Measurements from ENCODE around the gene AVL9.
"Not testable (repeated sequence)": the region's sequence is repeated elsewhere in the genome, so short reads cannot be mapped to it uniquely, and the experiment has no call there.

Gene AVL9

DNA sequence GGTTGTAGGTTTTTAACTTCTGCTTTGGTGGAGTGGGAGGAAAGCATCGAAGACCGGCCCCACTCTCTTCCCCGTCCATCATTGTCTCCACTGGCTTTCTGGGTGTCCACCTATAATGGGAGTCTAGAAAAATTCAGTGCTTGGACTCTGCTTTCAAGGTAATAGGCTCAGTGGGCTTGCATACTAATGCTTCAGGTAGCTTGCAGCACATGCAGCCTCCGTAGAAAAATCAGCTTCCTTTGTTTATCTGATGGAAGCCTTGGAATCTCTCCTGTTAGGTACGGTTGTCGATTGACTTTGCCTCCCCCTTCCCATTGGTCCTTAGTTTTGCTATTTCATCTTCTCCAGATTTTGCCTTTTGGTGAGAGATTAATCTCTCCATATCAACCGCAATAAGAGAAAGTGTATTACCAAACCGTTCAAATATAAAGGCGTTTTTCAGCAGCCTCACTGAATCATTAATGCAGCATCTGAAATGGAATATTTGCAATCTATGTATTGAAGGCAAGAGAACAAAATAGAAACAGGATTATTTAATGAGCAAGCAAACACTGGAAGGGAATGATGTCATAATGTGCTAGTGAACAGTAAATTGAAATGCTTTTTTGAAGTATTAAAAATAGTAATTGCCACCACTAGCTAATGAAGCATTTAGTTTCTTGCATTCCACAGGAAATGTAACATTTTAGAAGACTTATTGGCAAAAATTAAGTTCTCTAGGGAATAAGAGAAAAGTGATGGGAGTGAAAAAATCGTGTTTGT lies 944 bp downstream of the AVL9 start:
- no peak for DNase-seq

DNA sequence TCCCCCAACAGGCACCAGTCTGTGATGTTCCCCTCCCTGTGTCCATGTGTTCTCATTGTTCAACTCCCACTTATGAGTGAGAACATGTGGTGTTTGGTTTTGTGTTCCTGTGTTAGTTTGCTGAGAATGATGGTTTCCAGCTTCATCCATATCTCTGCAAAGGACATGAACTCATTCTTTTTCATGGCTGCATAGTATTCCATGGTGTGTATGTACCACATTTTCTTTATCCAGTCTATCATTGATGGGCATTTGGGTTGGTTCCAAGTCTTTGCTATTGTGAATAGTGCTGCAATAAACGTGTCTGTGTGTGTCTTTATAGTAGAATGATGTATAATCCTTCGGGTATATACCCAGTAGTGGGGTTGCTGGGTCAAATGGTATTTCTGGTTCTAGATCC lies 4.5 kb downstream of the AVL9 start:
- not testable (repeated sequence) for DNase-seq

DNA sequence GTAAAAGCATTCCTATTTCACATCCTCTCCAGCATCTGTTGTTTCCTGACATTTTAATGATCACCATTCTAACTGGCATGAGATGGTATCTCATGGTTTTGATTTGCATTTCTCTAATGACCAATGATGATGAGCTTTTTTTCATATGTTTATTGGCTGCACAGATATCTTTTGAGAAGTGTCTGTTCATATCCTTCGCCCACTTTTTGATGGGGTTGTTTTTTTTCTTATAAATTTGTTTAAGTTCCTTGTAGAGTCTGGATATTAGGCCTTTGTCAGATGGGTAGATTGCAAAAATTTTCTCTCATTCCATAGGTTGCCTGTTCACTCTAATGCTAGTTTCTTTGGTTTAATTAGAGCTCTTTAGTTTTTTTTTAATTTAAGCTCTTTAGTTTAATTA lies 4.9 kb downstream of the AVL9 start:
- DNase-seq = not testable (repeated sequence)

DNA sequence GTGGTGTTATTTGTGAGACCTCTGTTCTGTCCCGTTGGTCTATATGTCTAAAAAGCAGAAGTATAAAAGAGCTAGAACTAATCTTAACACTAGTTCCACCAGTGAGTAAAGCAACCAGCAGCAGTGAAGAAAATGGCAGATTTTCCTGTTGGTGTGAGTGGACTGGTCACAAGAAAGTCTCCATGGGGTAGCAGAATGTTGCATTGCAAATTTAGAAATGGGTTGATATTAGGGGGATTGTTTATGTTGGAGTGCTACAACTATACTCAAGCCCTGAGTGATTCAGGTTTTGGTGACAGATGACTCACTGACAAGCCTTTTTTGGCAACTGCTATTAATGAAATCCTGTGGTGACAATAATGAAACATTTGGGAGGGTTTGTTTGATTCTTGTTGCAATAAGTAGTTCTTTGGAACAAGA lies 5.6 kb downstream of the AVL9 start:
- no peak for DNase-seq

DNA sequence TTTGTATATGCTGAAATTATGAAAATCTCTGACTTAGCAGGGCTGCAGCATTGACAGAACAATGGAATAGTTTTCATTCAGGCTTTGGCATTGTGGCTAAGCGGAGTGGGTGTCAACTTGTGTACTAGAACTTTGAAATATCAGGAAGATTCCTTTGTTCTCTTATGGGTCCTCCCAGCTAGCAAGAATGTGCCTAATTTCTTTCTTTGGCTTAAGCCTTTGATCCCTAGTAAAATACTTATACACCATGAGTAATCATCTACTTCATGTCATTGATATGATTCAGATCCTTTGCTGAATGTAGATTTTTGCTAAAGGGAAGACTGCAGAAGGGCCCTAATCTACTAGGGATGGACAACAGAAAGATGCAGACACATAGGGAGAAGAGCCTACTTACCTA lies 6.2 kb downstream of the AVL9 start:
- DNase-seq = no peak

DNA sequence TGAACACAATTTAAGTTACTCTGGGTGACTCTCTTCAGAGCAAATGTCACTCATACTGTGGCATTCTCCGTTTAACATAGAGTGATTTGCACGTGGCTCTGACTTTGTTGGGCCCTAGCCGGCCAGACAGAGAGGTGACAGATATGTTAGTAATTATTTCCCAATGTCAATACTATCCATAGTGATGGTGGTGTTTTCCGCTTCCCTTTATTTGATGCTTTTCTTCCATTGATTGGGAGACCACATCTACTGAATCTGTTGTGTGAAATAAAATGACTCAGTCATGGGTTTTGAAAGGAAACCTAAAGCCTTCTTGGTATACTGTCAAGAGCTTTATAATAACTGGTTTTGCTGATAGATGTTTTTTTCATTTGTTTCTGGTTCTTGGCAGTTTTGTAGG lies 7.4 kb downstream of the AVL9 start:
- DNase-seq = peak; percentile 31 to 38

DNA sequence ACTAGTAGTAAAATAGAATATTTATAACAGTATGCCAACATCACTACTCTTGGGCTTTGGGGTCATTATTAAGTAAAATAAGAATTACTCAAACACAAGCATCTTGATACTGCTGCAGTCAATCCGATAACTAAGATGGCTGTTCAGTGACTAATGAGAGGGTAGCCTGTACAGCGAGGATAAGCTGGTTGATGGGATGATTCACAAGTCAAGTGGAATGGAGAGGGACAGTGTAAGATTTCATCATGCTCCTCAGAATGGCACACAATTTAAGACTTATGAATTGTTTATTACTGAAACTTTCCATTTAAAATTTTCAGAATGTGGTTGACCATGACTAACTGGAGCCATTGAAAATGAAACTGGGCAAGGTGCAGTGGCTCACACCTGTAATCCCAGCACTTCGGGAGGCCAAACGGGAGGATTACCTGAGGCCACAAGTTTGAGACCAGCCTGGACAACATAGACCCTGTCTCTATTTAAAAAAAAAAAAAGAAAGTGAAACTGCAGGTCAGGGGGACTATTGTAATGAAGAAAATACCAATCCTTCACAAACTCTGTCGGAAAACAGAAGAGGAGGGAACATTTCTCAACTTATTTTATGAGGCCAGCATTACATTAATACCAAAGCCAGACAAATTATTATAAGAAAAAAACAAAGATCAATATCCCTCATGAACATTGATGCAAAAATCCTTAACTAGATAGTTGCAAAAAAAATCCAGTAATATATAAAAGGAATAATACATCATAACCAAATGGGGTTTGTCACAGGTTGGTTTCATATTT lies 11.2 kb downstream of the AVL9 start:
- DNase-seq = peak in 1 of 2 experiments; percentile 32

DNA sequence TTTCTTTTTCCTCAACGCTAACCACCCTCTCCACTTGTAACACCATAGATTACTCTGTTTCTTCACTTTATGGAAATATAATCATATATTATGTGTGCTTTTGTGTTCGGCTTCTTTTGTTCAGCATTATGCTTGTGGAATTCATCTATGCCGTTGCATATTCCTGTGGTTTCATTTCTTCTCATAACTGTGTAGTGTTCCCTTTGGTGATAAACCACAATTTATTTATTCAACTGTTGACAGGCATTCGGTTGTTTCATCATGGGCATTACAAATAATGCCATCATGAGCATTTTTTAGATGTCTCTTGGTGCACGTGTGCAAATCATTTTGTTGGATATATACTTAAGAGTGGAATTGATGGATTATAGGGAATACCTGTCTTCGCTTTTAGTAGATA lies 12.1 kb downstream of the AVL9 start:
- DNase-seq = no peak

DNA sequence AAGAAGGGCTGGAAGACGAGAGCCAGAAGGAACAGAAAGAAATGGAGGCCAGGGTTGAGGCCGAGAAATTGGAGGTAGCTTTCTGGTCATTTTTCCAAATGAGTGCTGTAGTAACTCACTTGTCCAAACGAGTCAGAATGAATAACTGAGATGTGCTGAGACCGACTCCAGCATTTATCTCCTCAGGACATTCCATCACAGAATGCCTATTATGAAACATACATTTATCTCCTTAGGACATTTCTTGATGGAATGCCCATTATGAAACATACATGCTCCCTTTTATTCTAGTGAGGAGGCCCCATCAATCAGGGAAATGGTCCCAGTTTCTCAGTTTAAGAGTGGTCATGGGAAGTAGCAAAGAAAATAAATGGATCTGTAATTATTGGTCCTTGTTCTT lies 16.5 kb downstream of the AVL9 start:
- no peak for DNase-seq

DNA sequence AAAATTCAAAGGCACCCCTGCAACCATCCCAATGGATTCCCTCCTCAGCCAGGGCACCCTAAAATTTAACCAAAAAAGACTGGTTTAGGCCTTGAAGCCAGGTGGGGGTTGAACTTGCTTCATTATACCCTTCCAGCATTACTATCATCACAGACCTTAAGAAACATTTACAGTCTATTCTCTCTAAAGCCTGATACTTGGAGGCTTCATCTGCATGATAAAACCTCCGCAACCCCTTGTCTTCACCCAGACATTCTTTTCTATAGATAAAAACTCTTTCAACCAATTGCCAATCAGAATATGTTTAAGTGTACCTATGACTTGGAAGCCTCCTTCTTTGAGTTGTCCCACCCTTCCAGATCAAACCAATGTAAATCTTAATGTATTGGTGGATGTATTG lies 17.9 kb downstream of the AVL9 start:
- DNase-seq = no peak

DNA sequence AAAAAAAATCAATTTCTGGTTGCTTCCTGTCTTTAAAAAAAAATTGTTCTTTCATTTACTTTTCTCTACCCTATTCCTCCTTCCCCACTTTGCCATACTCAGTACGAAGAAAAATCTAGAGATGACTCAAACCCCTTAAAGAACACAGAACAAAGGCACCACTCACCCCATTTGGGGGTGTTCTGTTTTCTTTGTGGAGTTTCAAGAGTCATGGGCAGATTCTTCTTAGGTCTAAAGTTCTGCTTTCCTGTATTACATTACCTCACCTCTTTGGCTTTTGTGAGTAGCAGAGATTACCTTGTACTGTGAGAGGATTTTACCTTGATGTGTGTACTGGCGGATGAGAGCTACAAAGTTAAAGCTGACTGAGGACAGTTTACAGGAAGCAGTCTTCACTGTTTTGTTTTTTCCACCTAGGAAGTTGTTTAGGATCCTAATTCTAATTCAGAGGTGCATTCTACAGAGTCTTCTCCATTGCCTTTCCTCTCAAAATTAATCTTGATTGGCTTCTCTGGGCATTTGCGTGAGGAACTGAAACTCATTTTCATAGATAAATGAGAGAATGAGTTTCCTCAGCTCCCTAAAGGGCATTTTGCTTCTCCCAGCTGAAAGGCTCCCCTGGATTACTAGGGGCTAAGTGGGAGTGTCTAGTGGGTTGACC lies 20.7 kb downstream of the AVL9 start:
- no peak for DNase-seq

DNA sequence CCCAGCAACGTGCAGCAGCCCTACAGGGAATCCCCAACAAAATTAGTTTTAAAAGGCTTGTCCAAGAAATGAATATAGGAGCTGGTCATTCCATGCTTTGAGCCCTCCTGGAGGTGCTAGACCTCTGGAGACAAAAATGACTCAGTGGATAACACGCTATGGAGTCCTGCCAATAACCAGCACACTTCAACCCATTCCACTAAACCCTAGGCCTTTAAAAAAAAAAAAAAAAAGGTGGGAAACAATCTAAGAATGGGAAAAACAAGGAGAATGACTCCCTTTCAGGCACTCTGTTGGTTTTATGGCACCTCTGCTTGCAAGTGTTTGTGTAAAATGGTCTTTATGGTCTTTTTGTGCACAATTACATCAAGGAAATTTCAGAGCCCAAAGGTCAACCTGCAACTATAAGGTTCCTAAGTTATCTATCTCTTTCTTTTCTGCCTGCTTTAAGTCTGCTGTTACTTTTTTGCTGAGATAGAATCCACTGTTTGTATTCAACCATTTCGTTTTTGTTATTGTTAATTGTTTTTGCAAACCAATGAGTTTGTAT lies 21.3 kb downstream of the AVL9 start:
- DNase-seq = no peak

DNA sequence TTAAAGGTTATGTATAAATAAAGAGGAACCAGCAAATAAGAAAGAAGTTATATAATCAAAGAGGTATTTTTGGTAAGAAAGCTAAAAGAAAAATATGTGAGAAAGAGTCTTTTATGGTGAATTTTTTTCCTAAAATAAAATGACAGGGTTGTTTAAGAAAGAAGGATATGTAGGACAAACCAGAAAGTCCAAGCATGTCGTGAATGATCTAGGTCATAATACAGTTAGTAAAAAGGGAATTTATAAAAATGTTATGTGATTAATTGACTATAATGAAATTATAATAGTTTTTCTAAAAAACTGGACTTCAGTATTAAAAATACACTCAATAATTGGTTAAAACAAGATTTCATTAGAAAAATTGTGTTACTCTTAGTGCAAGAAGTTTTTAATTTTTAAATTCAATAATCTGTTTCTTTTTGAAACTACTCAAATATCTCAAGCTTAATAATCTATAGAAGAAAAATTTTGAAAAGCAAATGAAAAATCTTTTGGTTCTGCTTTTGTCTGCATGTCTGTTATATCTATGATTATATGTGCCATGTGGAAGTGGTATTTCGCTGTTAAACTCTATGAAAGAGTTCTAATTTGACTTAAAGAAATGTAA lies 23.3 kb downstream of the AVL9 start:
- DNase-seq = no peak

DNA sequence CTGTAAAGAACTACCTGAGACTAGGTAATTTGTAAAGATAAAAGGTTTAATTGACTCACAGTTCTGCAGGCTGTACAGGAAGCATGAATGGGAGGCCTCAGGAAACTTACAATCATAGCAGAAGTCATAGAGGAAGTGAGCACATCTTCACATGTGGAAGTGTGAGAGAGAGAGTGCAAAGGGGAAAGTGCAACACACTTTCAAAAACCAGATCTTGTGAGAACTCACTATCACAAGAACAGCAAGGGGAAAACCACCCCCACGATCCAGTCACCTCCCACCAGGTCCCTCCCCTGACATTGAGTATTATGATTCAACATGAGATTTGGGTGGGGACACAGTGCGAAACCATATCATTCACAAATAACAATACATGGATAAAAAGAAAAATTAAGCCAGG lies 24.5 kb downstream of the AVL9 start:
- peak in 1 of 2 experiments; percentile 16 for DNase-seq

DNA sequence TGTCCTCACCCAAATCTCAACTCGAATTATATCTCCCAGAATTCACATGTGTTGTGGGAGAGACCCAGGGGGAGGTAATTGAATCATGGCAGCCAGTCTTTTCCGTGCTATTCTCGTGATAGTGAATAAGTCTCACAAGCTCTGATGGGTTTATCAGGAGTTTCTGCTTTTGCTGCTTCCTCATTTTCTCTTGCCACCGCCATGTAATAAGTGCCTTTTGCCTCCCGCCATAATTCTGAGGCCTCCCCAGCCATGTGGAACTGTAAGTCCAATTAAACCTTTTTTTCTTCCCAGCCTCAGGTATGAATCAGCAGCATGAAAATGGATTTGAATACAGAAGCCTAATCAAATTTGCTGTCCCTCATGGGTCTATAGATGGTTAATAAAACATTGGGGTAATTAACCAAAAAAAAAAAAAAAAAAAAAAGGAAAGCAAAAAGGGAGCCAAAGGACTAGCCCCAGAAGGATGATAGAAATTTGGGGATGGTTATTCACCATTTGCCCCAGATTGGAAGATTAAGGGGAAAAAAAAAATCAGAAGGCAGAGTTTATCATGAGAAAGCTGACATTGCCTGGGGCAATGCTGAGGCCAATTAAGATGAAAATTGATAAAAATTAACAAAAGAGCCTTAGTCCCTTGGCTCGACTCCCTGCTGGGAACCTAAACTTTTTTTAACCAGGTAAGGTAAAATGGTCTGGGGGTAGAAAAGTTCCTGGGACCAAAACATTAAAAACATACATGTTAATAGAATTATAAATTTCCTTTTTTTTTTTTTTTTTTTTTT lies 27.6 kb downstream of the AVL9 start:
- DNase-seq = no peak

DNA sequence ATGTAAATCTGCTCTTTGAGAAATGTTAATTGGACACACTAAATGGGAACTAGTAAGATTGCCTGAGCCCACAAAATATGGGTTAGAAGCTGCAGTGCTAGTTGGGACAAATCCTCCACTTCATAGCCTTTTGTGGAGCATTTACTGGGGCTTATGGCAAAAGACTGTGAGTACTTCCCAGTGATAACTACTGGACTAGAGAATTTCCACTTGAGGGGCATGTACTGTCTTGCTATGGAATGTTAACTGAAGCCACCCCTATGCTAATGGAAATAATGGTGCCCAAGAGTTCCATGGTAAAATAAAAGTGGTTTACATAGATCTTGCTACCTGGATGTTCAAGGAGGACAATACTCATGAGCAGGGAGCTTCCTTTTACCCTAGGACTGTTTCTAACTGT lies 29.3 kb downstream of the AVL9 start:
- no peak for DNase-seq

DNA sequence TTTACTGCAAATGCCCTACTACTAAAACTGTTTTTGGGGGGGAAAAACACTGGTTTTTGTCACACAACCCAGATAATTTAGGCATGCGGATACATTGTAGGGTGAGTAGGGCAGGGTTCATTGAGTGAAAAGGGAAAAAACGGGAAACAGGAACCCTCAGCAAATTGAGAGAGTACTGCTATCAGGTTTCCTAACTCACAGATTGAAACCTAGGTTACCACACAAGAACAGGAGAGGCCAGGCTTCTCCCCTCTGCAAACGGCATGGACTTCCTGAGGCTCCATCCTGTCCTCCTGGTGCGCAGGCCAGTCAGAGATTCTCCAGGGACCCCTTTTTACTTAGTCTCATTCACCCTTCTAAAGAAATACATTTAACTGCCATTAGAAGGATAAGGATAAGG lies 30.6 kb downstream of the AVL9 start:
- no peak for DNase-seq

DNA sequence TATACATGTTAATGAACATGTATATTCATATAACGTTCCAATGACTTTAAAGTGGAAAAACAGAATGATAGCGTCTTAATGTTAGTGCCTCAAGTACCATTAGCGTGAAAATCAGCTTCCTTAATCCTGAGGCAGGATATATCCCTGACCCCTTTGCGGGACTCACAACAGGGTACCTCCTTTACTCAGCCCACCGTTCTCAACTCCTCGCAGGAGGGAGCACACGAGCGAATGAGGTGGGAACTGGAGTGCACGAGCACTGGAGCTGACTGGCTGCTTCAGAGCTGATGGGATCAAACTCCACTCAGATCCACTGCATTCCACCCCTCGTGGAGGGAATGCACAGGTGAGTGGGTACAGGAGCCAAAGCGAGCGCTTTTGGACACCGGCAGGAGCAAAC lies 36.1 kb downstream of the AVL9 start:
- DNase-seq = no peak

DNA sequence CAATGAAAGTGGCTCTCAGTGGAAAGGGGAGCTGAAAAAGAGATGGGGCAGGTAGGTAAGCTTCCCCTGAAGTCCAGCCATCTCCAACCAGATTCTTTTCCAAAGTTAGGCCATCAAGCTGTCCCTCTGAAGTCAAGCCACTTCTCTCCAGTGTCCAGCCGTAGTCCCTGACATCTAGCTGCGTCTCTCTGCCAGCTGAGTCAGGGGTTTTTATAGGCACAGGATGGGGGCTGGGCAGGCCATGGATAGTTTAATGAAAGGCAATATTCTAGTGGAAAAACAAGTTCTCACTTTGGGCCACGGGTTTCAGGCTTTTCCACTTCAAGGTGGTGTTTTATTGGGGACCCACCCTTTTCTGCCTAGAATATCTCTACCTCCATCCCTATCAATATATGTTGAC lies 36.8 kb downstream of the AVL9 start:
- DNase-seq = no peak

DNA sequence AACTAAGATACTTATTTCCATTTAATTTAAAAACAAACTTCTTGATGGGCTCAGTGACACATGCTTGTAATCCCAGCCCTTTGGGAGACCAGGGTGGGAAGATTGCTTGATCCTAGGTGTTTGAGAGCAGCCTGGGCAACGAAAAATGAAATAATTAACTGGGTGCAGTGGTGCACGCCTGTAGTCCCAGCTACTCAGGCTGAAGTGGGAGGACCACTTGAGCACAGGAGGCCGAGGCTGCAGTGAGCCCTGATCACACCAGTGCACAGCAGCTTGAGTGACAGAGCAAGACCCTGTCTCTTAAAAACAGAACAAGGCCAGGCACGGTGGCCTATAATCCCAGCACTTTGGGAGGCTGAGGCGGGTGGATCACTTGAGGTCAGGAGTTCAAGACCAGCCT lies 37.4 kb downstream of the AVL9 start:
- DNase-seq = no peak

DNA sequence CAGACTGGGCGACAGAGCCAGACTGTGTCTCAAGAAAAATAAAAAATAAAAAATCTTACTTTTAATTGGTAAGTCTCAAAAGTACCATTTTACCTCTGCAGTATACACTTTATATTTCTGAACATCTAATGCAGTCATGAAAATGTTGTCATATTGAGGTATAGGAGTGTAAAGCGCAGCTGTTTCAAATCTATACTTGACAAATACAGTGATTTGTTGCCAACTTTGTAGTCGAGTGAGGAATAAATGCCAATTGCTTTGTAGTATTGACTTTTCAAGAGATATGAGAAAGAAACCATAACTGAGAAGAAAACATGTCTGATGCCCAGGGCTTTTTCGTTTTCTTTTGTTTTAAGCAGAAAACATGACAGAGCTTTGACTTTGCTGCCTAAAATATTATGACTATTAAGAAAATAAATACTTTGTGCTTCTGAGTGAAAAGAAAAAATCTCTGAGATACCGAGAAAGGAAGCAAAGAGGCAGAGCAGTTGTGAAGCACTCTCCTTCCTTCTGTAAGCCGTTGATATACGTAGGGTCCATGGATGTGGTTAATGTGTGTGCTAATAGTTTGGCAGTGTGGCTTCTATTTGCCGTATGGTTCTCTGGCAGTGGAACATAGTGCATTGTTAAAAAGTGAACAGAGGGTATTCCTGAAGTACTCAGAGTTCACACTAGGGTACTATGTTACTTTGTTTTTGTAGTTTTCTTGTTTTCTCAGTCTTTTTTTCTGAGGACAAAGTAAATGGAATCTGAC lies 38.2 kb downstream of the AVL9 start:
- no peak for DNase-seq

Measured in activated CD4-positive, alpha-beta T cell treated with anti-CD3 and anti-CD28 coated beads, Interleukin-2, amount 50 U/mL, for 48 hours (primary cell).